Measurements from ENCODE around the gene DPP6.
"Not testable (repeated sequence)": the region's sequence is repeated elsewhere in the genome, so short reads cannot be mapped to it uniquely, and the experiment has no call there.

The DPP6 gene

DNA sequence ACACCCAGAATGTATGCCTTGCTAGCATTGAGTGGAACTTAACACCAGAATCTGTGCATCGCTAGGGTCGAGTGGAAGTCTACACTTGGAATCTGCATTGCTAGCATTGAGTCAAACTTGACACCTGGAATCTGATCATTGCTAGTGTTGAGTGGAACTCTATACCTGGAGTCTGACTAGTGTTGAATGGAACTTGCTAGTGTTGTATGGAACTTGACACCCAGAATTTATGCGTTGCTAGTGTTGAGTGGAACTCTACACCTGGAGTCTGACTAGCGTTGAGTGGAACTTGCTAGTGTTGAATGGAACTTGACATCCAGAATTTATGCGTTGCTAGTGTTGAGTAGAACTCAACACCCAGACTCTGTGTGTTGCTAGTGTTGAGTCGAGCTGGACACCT, 110.7 kb downstream of the DPP6 start:
- not testable (repeated sequence) for H3K4me1 Mint-ChIP-seq (ENCODE audit: low read depth); H3K36me3 Mint-ChIP-seq (ENCODE audit: low read depth); H3K27ac Mint-ChIP-seq; H3K27me3 Mint-ChIP-seq; H3K4me3 Mint-ChIP-seq; H3K9me3 Mint-ChIP-seq

DNA sequence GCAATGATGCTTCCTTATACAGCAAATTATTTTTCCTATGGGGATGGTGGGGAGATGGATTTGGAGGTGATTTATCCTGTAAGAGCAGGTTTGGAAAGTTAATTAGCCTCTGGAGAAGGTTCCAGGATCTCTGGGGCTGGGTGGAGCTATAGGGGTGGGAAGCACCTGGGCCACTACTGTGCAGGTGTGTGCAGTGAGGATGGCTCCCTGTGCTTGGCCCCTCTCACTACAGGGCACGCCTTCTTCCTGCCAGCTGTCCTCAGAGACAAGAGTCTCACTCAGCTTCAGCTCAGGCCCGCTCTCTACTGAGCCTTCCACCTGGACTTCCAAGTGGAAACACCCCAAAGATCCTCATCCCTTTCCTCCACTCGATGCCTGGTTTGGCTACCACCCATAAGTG, 111.4 kb downstream of the DPP6 start:
- H3K27ac Mint-ChIP-seq; H3K4me3 Mint-ChIP-seq; H3K36me3 Mint-ChIP-seq (ENCODE audit: low read depth); H3K27me3 Mint-ChIP-seq; H3K4me1 Mint-ChIP-seq (ENCODE audit: low read depth); H3K9me3 Mint-ChIP-seq: not testable (repeated sequence)

DNA sequence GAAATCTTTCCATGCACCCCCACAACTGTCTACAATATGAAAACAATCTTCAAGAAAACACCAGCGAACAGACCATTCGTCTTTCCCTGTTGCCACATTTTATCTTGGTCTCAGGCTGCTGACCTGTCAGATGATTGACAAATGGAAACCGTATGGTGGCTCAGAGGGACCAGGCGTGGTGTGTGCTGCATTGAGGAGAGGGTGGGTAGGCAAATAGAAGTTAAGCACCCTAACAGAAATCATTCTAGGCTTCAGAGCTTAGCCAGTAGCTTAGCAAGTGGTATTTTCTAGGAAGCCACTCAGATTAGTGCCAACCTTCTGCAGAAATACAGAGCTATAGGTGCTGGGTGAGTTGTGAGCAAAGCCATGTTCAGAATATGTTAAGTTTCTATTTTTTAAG, 114.9 kb downstream of the DPP6 start:
- H3K36me3 Mint-ChIP-seq (ENCODE audit: low read depth): no peaks in the 10 kb centered on the region
- no peaks in the 10 kb centered on the region for H3K27me3 Mint-ChIP-seq
- H3K4me1 Mint-ChIP-seq (ENCODE audit: low read depth): no peaks in the 10 kb centered on the region
- H3K4me3 Mint-ChIP-seq: no peak overlapping the region
- no peak overlapping the region for H3K27ac Mint-ChIP-seq
- H3K9me3 Mint-ChIP-seq: peaks cover 4% of the 10 kb centered on the region

DNA sequence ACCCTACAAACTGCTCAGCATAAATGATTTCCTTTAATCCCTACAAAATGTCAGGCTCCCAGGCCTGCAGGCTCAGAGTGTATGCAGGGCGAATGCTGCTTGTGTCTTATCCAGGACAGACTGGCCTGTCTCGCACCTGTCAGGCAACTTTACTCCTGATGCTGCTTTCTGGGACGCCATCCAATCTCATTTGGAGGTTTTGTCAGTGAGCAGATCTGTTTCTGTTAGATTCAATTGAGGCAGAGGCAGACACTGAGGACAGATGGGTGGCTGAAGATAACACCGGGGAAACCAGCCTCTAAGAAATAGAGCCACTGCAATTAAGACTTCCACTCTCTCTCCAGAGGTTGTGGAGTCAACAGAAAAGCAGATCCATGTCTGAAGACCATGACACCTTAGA, 115.6 kb downstream of the DPP6 start:
- no peaks in the 10 kb centered on the region for H3K27me3 Mint-ChIP-seq
- no peaks in the 10 kb centered on the region for H3K4me1 Mint-ChIP-seq (ENCODE audit: low read depth)
- H3K9me3 Mint-ChIP-seq: peaks cover 4% of the 10 kb centered on the region
- no peak overlapping the region for H3K4me3 Mint-ChIP-seq
- H3K27ac Mint-ChIP-seq: no peak overlapping the region
- no peaks in the 10 kb centered on the region for H3K36me3 Mint-ChIP-seq (ENCODE audit: low read depth)

DNA sequence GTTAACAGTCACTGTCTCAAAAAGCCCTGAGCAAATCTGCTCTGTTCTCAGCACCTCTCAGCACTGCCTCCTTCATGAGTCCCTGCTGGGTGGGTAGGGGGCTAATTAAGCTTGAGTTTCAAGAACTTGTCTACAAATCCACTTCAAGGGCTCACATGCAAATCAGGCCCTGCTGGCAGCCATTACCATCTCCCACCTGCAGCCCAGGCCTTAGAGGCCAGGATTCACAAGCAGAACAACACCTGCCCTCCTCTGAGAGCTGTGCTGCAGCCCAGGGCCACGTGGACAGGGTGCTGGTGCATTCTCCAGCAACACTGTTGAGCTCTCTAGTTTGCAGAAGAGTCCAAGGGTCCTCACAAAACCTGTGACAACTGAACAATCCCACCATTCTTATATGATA, 119.2 kb downstream of the DPP6 start:
- H3K9me3 Mint-ChIP-seq: peaks cover 4% of the 10 kb centered on the region
- H3K4me3 Mint-ChIP-seq: no peak overlapping the region

DNA sequence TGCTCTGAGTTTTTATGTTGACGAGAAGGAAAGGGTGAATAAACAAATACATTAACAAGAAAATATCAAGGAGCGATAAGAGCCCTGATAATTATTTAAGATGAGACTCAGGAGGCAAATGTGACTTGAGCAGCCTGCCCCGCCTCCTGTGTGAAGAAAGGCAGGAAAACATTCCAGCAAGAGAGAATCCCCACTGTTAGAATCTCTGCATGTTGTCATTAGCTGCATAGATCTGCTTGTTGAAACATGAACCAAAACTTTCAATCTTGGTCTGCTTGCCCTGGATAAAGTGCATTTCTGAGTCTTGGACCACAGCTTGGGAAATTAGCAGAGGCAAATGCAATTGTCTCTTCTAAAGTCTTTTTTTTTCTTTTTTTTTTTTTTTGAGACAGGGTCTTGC, 120.0 kb downstream of the DPP6 start:
- H3K4me3 Mint-ChIP-seq: no peak overlapping the region
- no peaks in the 10 kb centered on the region for H3K36me3 Mint-ChIP-seq (ENCODE audit: low read depth)
- H3K9me3 Mint-ChIP-seq: peaks cover 4% of the 10 kb centered on the region
- H3K27me3 Mint-ChIP-seq: no peaks in the 10 kb centered on the region
- no peak overlapping the region for H3K27ac Mint-ChIP-seq
- no peaks in the 10 kb centered on the region for H3K4me1 Mint-ChIP-seq (ENCODE audit: low read depth)

More for the DNA sequence above, 119.2 kb downstream of the DPP6 start:
- no peaks in the 10 kb centered on the region for H3K36me3 Mint-ChIP-seq (ENCODE audit: low read depth)
- no peaks in the 10 kb centered on the region for H3K27me3 Mint-ChIP-seq
- H3K27ac Mint-ChIP-seq: no peak overlapping the region
- H3K4me1 Mint-ChIP-seq (ENCODE audit: low read depth): no peaks in the 10 kb centered on the region

DNA sequence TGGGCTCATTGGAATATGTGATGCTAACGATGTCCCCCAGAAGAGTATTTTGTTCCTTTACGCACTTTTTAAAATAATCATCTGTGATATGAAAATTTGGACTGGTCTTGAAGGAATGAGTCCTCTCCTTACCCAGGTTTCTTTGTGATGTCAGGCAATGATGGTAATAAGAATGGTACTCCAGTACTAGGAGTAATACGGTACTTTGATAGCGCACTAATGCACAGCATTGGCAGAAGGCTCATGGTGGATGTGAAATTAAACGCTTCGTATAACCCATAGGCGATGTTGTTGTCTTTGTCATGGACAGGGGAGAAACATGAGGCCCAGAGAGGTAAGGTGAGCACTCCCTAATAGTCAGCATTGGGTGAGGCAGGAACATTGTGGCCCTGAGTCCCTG, 125.4 kb downstream of the DPP6 start:
- H3K9me3 Mint-ChIP-seq: peaks cover 3% of the 10 kb centered on the region
- H3K4me3 Mint-ChIP-seq: no peak overlapping the region
- no peaks in the 10 kb centered on the region for H3K27me3 Mint-ChIP-seq
- no peaks in the 10 kb centered on the region for H3K4me1 Mint-ChIP-seq (ENCODE audit: low read depth)
- no peak overlapping the region for H3K27ac Mint-ChIP-seq
- H3K36me3 Mint-ChIP-seq (ENCODE audit: low read depth): no peaks in the 10 kb centered on the region

DNA sequence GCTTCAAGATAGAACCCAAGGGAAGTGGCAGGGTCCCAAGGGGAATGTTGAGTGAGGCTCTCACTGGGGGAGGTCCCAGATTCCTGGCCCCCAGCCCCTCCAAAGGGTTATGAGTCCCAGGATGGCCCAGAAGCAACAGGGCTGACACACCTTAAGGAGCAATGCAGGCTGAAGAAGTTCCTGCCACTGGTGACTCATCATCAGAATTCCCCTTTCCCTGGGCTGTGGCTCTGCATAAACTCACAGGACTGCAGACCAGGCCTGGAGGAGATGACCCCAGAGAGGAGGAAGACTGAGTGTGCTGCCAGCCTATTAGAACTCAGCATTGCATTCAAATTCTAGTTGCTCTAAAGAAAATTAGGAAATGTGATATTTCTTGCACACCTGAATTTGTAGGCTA, 126.7 kb downstream of the DPP6 start:
- no peak overlapping the region for H3K4me3 Mint-ChIP-seq
- no peaks in the 10 kb centered on the region for H3K36me3 Mint-ChIP-seq (ENCODE audit: low read depth)
- H3K27me3 Mint-ChIP-seq: no peaks in the 10 kb centered on the region
- H3K9me3 Mint-ChIP-seq: peaks cover 3% of the 10 kb centered on the region
- no peaks in the 10 kb centered on the region for H3K4me1 Mint-ChIP-seq (ENCODE audit: low read depth)
- no peak overlapping the region for H3K27ac Mint-ChIP-seq

DNA sequence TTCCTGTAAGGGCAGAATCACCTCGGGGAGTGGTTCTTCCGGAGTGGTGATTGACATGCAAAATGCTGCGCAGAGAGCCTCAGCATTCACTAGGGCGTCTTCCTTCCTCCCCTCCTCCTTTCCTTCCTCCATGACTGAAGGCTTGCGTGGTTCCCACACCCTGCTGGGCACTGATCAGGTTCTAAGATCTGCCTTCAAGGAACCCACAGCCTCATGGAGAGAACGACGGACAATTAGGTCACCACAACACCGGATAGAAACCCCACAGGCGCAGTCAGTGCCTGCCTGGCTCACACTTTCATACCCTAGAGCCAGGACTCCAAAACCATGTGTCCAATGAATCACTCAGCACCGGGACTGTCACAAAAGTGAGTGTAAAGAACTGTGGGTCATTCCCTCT, 131.3 kb downstream of the DPP6 start:
- no peaks in the 10 kb centered on the region for H3K36me3 Mint-ChIP-seq (ENCODE audit: low read depth)
- no peak overlapping the region for H3K4me3 Mint-ChIP-seq
- no peak overlapping the region for H3K27ac Mint-ChIP-seq
- no peaks in the 10 kb centered on the region for H3K27me3 Mint-ChIP-seq
- no peaks in the 10 kb centered on the region for H3K4me1 Mint-ChIP-seq (ENCODE audit: low read depth)
- peaks cover 2% of the 10 kb centered on the region for H3K9me3 Mint-ChIP-seq

DNA sequence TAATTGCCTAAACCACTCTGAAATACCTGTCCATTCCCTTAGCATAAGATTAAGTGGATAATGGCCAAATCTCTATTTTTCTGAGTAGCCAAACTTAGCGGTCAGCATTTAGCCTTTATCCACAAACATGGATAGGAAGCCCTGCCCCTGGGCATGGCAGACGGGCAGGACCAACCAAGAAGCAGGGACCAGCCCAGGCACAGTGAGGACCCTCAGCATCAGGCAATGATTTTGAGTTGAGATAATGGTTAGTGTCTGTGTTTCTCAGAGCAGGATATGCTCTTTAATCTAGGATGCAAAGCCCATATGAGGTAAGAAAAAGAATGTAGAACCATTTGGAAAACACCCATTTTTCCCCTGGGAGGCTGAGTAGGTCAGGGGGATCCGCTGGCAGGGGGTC, 131.7 kb downstream of the DPP6 start:
- Mint-ChIP-seq H3K36me3 (ENCODE audit: low read depth) (no peaks in the 10 kb centered on the region), H3K27ac (no peak overlapping the region), H3K4me1 (ENCODE audit: low read depth) (no peaks in the 10 kb centered on the region), H3K9me3 (no peaks in the 10 kb centered on the region), H3K4me3 (no peak overlapping the region), H3K27me3 (no peaks in the 10 kb centered on the region)

DNA sequence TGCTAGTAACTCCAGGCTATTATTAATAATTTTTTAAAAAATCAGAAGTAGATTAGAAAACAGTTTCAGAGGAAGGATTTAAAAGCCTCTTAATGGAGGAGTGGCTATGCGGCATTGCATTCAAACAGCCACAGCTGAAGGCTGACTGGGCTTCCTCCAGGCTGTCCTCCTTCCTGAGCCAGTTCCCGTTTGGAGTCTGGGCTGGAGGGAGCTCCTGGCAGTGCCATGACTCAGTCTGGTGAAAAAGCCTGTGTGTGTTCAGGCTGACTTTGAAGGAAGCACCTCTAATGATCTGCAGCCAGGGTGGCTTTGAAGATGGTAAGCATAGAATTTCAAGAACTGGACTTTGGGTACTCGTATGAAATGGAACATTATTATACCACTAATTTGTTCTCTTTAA, 134.6 kb downstream of the DPP6 start:
- Mint-ChIP-seq H3K36me3 (ENCODE audit: low read depth) (no peaks in the 10 kb centered on the region), H3K4me1 (ENCODE audit: low read depth) (no peaks in the 10 kb centered on the region), H3K27ac (no peak overlapping the region), H3K27me3 (no peaks in the 10 kb centered on the region), H3K9me3 (no peaks in the 10 kb centered on the region), H3K4me3 (no peak overlapping the region)

DNA sequence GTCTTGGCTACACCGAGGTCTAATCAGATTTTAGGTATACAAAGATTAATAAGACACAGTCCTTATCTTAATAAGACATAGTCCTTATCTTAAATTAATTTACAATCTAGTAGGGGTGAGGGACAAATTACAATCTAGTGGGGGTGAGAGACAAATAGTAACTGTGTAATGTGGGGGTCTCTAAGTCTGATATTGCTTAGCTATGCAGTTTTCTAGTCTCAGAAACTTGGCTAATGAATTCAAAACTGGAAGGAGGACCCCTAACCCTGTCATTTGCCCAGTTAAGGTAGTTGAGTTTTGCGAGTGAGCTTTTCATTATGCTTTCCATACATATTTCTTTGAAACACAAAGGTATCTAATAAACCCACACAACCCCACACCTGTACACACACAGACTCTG, 136.1 kb downstream of the DPP6 start:
- H3K4me1 Mint-ChIP-seq (ENCODE audit: low read depth): no peaks in the 10 kb centered on the region
- H3K27me3 Mint-ChIP-seq: no peaks in the 10 kb centered on the region
- no peaks in the 10 kb centered on the region for H3K9me3 Mint-ChIP-seq
- H3K27ac Mint-ChIP-seq: no peak overlapping the region
- H3K4me3 Mint-ChIP-seq: no peak overlapping the region
- H3K36me3 Mint-ChIP-seq (ENCODE audit: low read depth): no peaks in the 10 kb centered on the region

DNA sequence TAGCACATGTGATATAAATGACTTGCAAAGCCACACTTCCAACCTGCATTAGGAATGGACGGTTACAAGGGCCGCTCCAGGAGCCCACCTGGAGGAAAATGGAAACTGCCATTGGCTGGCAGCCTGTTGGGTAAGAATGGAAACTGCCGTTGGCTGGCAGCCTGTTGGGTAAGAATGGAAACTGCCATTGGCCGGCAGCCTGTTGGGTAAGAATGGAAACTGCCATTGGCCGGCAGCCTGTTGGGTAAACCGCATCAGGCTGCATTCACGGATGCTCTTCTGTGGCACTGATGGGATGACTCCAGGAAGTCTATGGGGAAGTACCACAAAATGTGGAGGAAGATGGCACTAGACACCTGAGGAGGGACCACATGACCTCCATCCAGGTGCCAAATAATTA, 143.1 kb downstream of the DPP6 start:
- Mint-ChIP-seq H3K27ac (no peak overlapping the region), H3K36me3 (ENCODE audit: low read depth) (no peaks in the 10 kb centered on the region), H3K4me1 (ENCODE audit: low read depth) (no peaks in the 10 kb centered on the region), H3K27me3 (no peaks in the 10 kb centered on the region), H3K4me3 (no peak overlapping the region), H3K9me3 (peaks cover 9% of the 10 kb centered on the region)

DNA sequence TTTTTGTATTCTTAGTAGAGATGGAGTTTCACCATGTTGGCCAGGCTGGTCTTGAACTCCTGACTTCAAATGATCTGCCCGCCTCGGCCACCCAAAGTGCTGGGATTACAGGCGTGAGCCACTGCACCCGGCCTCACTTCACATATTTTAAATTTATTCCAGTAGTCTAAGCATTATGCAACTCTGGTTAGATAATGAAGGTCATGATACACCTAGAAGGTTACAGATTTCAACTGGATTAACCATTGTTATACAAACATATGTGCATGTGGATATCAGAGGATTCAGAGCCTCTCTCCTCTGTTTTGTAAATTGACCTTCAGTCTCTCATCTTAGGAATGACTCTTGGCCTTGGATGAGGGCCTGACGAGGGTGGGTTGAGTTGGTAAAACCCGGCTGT, 146.3 kb downstream of the DPP6 start:
- H3K4me3 Mint-ChIP-seq: no peak overlapping the region
- no peaks in the 10 kb centered on the region for H3K4me1 Mint-ChIP-seq (ENCODE audit: low read depth)
- no peaks in the 10 kb centered on the region for H3K36me3 Mint-ChIP-seq (ENCODE audit: low read depth)
- peaks cover 9% of the 10 kb centered on the region for H3K9me3 Mint-ChIP-seq
- no peak overlapping the region for H3K27ac Mint-ChIP-seq
- no peaks in the 10 kb centered on the region for H3K27me3 Mint-ChIP-seq

DNA sequence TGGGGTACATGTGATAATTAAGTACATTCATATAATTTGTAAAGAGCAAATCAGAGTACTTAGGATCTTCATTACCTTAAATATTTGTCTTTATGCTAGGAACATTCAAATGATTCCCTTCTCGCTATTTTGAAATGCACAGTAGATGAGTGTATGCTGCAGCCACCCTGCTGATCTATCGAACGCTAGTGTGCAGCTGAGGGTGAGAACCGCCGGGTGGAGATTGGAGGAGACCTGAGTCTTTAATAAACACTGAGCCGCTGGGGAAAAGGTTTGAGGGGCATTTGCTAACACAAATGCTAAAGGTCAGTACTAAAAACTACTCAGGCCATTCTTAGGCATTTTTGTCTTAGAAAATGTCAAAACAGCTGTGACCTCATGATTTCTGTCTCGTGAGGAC, 148.0 kb downstream of the DPP6 start:
- Mint-ChIP-seq H3K4me3 (no peak overlapping the region), H3K27ac (no peak overlapping the region), H3K9me3 (peaks cover 9% of the 10 kb centered on the region), H3K4me1 (ENCODE audit: low read depth) (no peaks in the 10 kb centered on the region), H3K27me3 (no peaks in the 10 kb centered on the region), H3K36me3 (ENCODE audit: low read depth) (no peaks in the 10 kb centered on the region)

DNA sequence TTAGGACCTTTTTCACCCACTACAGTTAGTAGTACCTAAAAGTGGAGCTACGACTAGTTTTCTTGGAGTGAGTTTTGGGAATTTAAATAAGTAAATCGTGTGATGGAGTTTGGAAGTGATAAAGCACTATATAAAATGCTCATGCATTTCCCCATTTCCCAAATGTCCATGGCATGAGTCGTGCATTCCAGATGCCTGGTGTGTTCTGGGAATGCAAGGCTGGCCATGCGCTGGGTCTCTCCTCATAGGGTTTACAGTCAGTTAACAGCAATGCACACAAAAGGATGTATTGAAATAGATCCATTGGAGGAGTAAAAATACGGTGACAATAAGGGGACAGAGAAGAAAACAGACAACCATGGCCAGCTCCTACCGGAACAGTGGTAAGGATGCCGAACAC, 149.8 kb downstream of the DPP6 start:
- H3K27me3 Mint-ChIP-seq: no peaks in the 10 kb centered on the region
- H3K4me1 Mint-ChIP-seq (ENCODE audit: low read depth): no peaks in the 10 kb centered on the region
- H3K36me3 Mint-ChIP-seq (ENCODE audit: low read depth): no peaks in the 10 kb centered on the region
- H3K27ac Mint-ChIP-seq: no peak overlapping the region
- H3K4me3 Mint-ChIP-seq: no peak overlapping the region
- H3K9me3 Mint-ChIP-seq: peaks cover 9% of the 10 kb centered on the region

DNA sequence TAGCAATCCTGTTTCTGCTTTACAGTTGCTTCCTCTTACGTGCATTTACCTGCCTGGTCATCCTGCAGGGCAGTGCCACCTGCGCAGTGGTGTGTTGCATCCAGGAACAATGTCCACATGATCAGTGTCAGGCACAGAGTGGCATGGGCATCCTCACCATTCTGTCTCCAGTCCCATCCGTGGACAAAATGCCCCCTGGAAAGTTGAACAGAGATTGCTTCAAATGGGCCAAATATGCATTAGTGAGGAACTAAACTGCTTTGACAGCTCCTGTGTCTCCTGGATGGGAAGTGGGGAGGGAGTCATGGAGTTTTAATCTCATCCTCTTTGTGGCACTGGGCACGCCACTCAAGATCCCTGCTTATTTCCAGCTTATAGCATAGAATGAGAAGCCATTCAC, 151.8 kb downstream of the DPP6 start:
- peaks cover 4% of the 10 kb centered on the region for H3K9me3 Mint-ChIP-seq
- no peaks in the 10 kb centered on the region for H3K4me1 Mint-ChIP-seq (ENCODE audit: low read depth)
- no peak overlapping the region for H3K4me3 Mint-ChIP-seq
- H3K27ac Mint-ChIP-seq: no peak overlapping the region
- no peaks in the 10 kb centered on the region for H3K36me3 Mint-ChIP-seq (ENCODE audit: low read depth)
- H3K27me3 Mint-ChIP-seq: no peaks in the 10 kb centered on the region

All from stimulated activated naive CD8-positive, alpha-beta T cell treated with anti-CD3 and anti-CD28 coated beads, Interleukin-15, Interleukin-2, amounts not matched to agents 100 ng/mL and 50 ng/mL, for 24 hours (primary cell).